Astrocyte (in vitro differentiated cells and primary cell): ENCODE results near the gene EBI3. TPM values are rescaled to one million over a fixed set of nuclear protein-coding genes. Genes with fewer than 3 reads are reported as not detected.

Source experiments
- DNase-seq: peaks from one replicate; pipeline ENCODE4 v3.0.0-alpha.2; 2010; ENCODE audit warnings: low read depth
- FAIRE-seq: peaks from 2 replicates; lab custom pipeline; 2011; peaks lifted over from hg19 to GRCh38; lab: Jason Lieb, UNC
- H2AFZ ChIP-seq: 2 replicates; pipeline ENCODE4 v1.6.0; 2012; ENCODE audit warnings: low read depth, low read length, inconsistent platforms
- H3K27ac ChIP-seq: 2 replicates; pipeline ENCODE4 v1.5.1; 2011; ENCODE audit warnings: low read depth, low read length, inconsistent platforms
- H3K27me3 ChIP-seq: 2 replicates; pipeline ENCODE4 v1.6.0; 2011; ENCODE audit warnings: low read length, inconsistent platforms; ENCODE audit not compliant: insufficient read depth
- H3K36me3 ChIP-seq: 2 replicates; pipeline ENCODE4 v1.5.1; 2011; ENCODE audit warnings: low read length, inconsistent platforms; ENCODE audit not compliant: insufficient read depth
- H3K4me1 ChIP-seq: 2 replicates; pipeline ENCODE4 v1.5.1; 2011; ENCODE audit warnings: low read length, inconsistent platforms; ENCODE audit not compliant: insufficient read depth
- H3K4me2 ChIP-seq: 2 replicates; pipeline ENCODE4 v1.6.0; 2012; ENCODE audit warnings: low read length, inconsistent platforms
- H3K4me3 ChIP-seq: 2 replicates; pipeline ENCODE4 v1.5.1; 2011; ENCODE audit warnings: low read depth, mild to moderate bottlenecking, low read length, inconsistent platforms; ENCODE audit not compliant: insufficient read depth
- H3K79me2 ChIP-seq: 2 replicates; pipeline ENCODE4 v1.6.0; 2012; ENCODE audit warnings: mild to moderate bottlenecking, low read length, inconsistent platforms; ENCODE audit not compliant: insufficient read depth
- H3K9ac ChIP-seq: 2 replicates; pipeline ENCODE4 v1.6.0; 2012; ENCODE audit warnings: mild to moderate bottlenecking, low read length, inconsistent platforms
- H3K9me3 ChIP-seq: 2 replicates; pipeline ENCODE4 v1.5.1; 2012; ENCODE audit warnings: low read depth, mild to moderate bottlenecking, low read length, inconsistent platforms; ENCODE audit not compliant: insufficient read depth
- H4K20me1 ChIP-seq: 2 replicates; pipeline ENCODE4 v1.6.0; 2012; ENCODE audit warnings: low read length, inconsistent platforms; ENCODE audit not compliant: insufficient read depth
- H3K27ac Mint-ChIP-seq: one replicate; pipeline ENCODE4 v1.8.0; 2021; ENCODE audit warnings: mild to moderate bottlenecking, mixed read lengths; ENCODE audit not compliant: unreplicated experiment
- H3K27me3 Mint-ChIP-seq: one replicate; pipeline ENCODE4 v1.8.0; 2021; ENCODE audit warnings: low read depth, mixed read lengths; ENCODE audit not compliant: unreplicated experiment
- H3K36me3 Mint-ChIP-seq: one replicate; pipeline ENCODE4 v1.8.0; 2021; ENCODE audit warnings: low read depth, mixed read lengths; ENCODE audit not compliant: unreplicated experiment
- H3K4me1 Mint-ChIP-seq: one replicate; pipeline ENCODE4 v1.8.0; 2021; ENCODE audit warnings: low read depth, mixed read lengths; ENCODE audit not compliant: unreplicated experiment
- H3K4me3 Mint-ChIP-seq: one replicate; pipeline ENCODE4 v1.8.0; 2021; ENCODE audit warnings: mild to moderate bottlenecking, moderate library complexity, mixed read lengths; ENCODE audit not compliant: unreplicated experiment
- H3K9me3 Mint-ChIP-seq: one replicate; pipeline ENCODE4 v1.8.0; 2021; ENCODE audit warnings: mild to moderate bottlenecking, mixed read lengths; ENCODE audit not compliant: unreplicated experiment
- CTCF ChIP-seq: IDR thresholded peaks from 2 replicates; pipeline ENCODE4 v1.5.1; 2011; ENCODE audit warnings: low read depth, mild to moderate bottlenecking, inconsistent platforms, low read length, moderate library complexity; ENCODE audit not compliant: insufficient read depth
- EZH2 ChIP-seq: IDR thresholded peaks from 2 replicates; pipeline ENCODE4 v1.6.1; 2012; ENCODE audit warnings: mild to moderate bottlenecking, low read length, inconsistent platforms; ENCODE audit not compliant: insufficient read depth
- total RNA-seq: library from RNA; stranded (reverse); gene quantifications from 2 replicates; pipeline ENCODE4 v1.2.1, GENCODE V29; 2021

EBI3 gene
- total RNA-seq, 1 donor from 2014 or later = 5.4 TPM

- H3K9me3 ChIP-seq = no peaks in the 10 kb centered on the region
- Mint-ChIP-seq H3K4me3 (peak within 1 kb of the TSS; percentile 99), H3K36me3 (peaks cover 4% of the 10 kb centered on the region), H3K9me3 (no peaks in the 10 kb centered on the region), H3K27me3 (peaks cover 9% of the 10 kb centered on the region), H3K4me1 (peaks cover 2% of the 10 kb centered on the region), H3K27ac (peak within 1 kb of the TSS; percentile 93)
- FAIRE-seq (no peak), DNase-seq (peak; percentile 92)
- H3K4me1 ChIP-seq = no peaks in the 10 kb centered on the region
- H3K27me3 ChIP-seq = no peaks in the 10 kb centered on the region
- peak within 1 kb of the TSS; percentile 96 for H3K4me2 ChIP-seq
- H3K4me3 ChIP-seq = peak within 1 kb of the TSS; percentile 89
- H2AFZ ChIP-seq = peak within 1 kb of the TSS; percentile 94
- H3K27ac ChIP-seq = peak within 1 kb of the TSS; percentile 84
- peaks cover 2% of the 10 kb centered on the region for H3K36me3 ChIP-seq
- TF ChIP-seq CTCF (no peak), EZH2 (no peak)
- H3K79me2 ChIP-seq = peaks cover 19% of the 10 kb centered on the region
- peak within 1 kb of the TSS; percentile 94 for H3K9ac ChIP-seq
- H4K20me1 ChIP-seq = peaks cover 7% of the 10 kb centered on the region
Observed at GRCh38 chr19:4182084-4182810, 47.1 kb upstream of the EBI3 start, which contains the start of the genes ANKRD24 and SIRT6. ANKRD24 (plus strand) TSS chr19:4182689; CDS start chr19:4186426, 3,737 bp downstream. SIRT6 (minus strand) TSS chr19:4182563; CDS start chr19:4182539, 24 bp downstream.

- Mint-ChIP-seq H3K27me3 (peaks cover 9% of the 10 kb centered on the region), H3K36me3 (peaks cover 2% of the 10 kb centered on the region), H3K4me3 (peak overlapping the region; percentile 21), H3K4me1 (peaks cover 2% of the 10 kb centered on the region), H3K9me3 (no peaks in the 10 kb centered on the region), H3K27ac (no peak overlapping the region)
- H3K79me2 ChIP-seq = peaks cover 19% of the 10 kb centered on the region
- DNase-seq (no peak), FAIRE-seq (no peak)
- peaks cover 2% of the 10 kb centered on the region for H3K36me3 ChIP-seq
- TF ChIP-seq EZH2 (no peak), CTCF (no peak)
- H4K20me1 ChIP-seq = peaks cover 6% of the 10 kb centered on the region
- no peaks in the 10 kb centered on the region for H3K4me1 ChIP-seq
- H3K27me3 ChIP-seq = no peaks in the 10 kb centered on the region
- no peak overlapping the region for H3K27ac ChIP-seq
- no peak overlapping the region for H2AFZ ChIP-seq
- H3K9ac ChIP-seq = no peak overlapping the region
- H3K4me3 ChIP-seq = no peak overlapping the region
- H3K9me3 ChIP-seq = no peaks in the 10 kb centered on the region
- no peak overlapping the region for H3K4me2 ChIP-seq
Observed at GRCh38 chr19:4183967-4184717, 45.2 kb upstream of the EBI3 start.
